PC-3 (cell line): ENCODE data around the gene SCG2. TPM values are rescaled to one million over a fixed set of nuclear protein-coding genes. Genes with fewer than 3 reads are reported as not detected.

Experiments
- ATAC-seq: fragments of 200-7000 bp; cut with Tn5 transposase; 2 replicates; pipeline ENCODE4 v1.9.1; 2020; ENCODE audit warnings: mild to moderate bottlenecking, moderate library complexity
- BruUV-seq: library from RNA; stranded (reverse); fragments of 400-500 nt; replicated peaks from 2 replicates; lab custom pipeline; 2021; lab: Mats Ljungman, UMichigan
- CTCF ChIA-PET: fragments of 300-600 bp; sonication (Branson Sonifier 250); formaldehyde crosslinking; loops from one replicate; lab custom pipeline; 2022; ENCODE audit warnings: antibody characterized with exemption; lab: Charles Lee
- POLR2A ChIA-PET: fragments of 300-600 bp; sonication (Branson Sonifier 250); formaldehyde crosslinking; loops from one replicate; lab custom pipeline; 2022; ENCODE audit warnings: antibody characterized with exemption; ENCODE audit not compliant: unreplicated experiment; lab: Charles Lee
- DNase-seq: peaks from one replicate; pipeline ENCODE4 v3.0.0-alpha.2; 2015
- H2AFZ ChIP-seq: fragments of 300-600 bp; sonication (generic); 2 replicates; pipeline ENCODE4 v1.6.0; 2016; ENCODE audit warnings: antibody characterized with exemption, low read length
- H3F3A ChIP-seq: fragments of 300-600 bp; sonication (generic); one replicate; pipeline ENCODE4 v1.6.0; 2017; ENCODE audit warnings: antibody characterized with exemption, low read length, control low read depth, mild to moderate bottlenecking; ENCODE audit not compliant: unreplicated experiment
- H3K27ac ChIP-seq: fragments of 300-600 bp; sonication (generic); 2 replicates; pipeline ENCODE4 v1.5.1; 2016; ENCODE audit warnings: mild to moderate bottlenecking, low read length
- H3K27me3 ChIP-seq: fragments of 300-600 bp; sonication (generic); 2 replicates; pipeline ENCODE4 v1.6.1; 2016; ENCODE audit warnings: low read length, mixed read lengths
- H3K36me3 ChIP-seq: fragments of 300-600 bp; sonication (generic); 2 replicates; pipeline ENCODE4 v1.6.1; 2016; ENCODE audit warnings: low read depth, mixed run types, low read length, mixed read lengths
- H3K4me1 ChIP-seq: fragments of 300-600 bp; sonication (generic); 2 replicates; pipeline ENCODE4 v1.5.1; 2016; ENCODE audit warnings: low read length; ENCODE audit not compliant: insufficient read depth
- H3K4me2 ChIP-seq: fragments of 300-600 bp; sonication (generic); 2 replicates; pipeline ENCODE4 v1.6.0; 2016; ENCODE audit warnings: low read length
- H3K4me3 ChIP-seq: fragments of 300-600 bp; sonication (generic); 2 replicates; pipeline ENCODE4 v1.5.1; 2016; ENCODE audit warnings: mild to moderate bottlenecking, low read length, mixed read lengths
- H3K79me2 ChIP-seq: fragments of 300-600 bp; sonication (generic); 2 replicates; pipeline ENCODE4 v1.6.1; 2017; ENCODE audit warnings: low read length, mixed read lengths
- H3K9ac ChIP-seq: fragments of 300-600 bp; sonication (generic); 2 replicates; pipeline ENCODE4 v1.6.0; 2016; ENCODE audit warnings: mild to moderate bottlenecking, low read length
- H3K9me2 ChIP-seq: fragments of 300-600 bp; sonication (generic); replicated peaks from 2 replicates; pipeline ENCODE4 v1.6.1; 2016; ENCODE audit warnings: mixed run types, low read length, mixed read lengths
- H3K9me3 ChIP-seq: fragments of 300-600 bp; sonication (generic); 2 replicates; pipeline ENCODE4 v1.6.1; 2016; ENCODE audit warnings: low read length, mixed read lengths
- H4K20me1 ChIP-seq: fragments of 300-600 bp; sonication (generic); 2 replicates; pipeline ENCODE4 v1.6.1; 2016; ENCODE audit warnings: low read length, mixed read lengths
- CTCF ChIP-seq: fragments of 300-600 bp; sonication (generic); conservative IDR thresholded peaks from 2 replicates; pipeline ENCODE4 v1.5.1; 2017; ENCODE audit warnings: antibody characterized with exemption, low read depth, mild to moderate bottlenecking, low read length
- EZH2 ChIP-seq: fragments of 300-600 bp; sonication (generic); IDR thresholded peaks from one replicate; pipeline ENCODE4 v1.6.1; 2017; ENCODE audit warnings: antibody characterized with exemption, mild to moderate bottlenecking, low read length; ENCODE audit not compliant: unreplicated experiment
- EZH2phosphoT487 ChIP-seq: fragments of 300-600 bp; sonication (generic); IDR thresholded peaks from 2 replicates; pipeline ENCODE4 v1.6.1; 2018; ENCODE audit warnings: mild to moderate bottlenecking, antibody characterized with exemption, low read length, borderline replicate concordance
- intact Hi-C: fragments of 100-400 bp; cut with micrococcal nuclease; formaldehyde crosslinking; loops from 2 replicates; pipeline ENCODE4 v1.9.0; 2023
- total RNA-seq: library from RNA; depleted of rRNA; stranded (reverse); fragments of >200 nt; gene quantifications from 2 replicates; pipeline ENCODE4 v1.2.3, GENCODE V29; 2014

Gene SCG2
- total RNA-seq, 1 experiment from 2014 or later, result 0.51 TPM

GRCh38 chr2:223601018-223601417, 1.1 kb downstream of the SCG2 start:
- TF ChIP-seq EZH2 (no peak), CTCF (no peak)
- Histone ChIP-seq H3K9ac (no peak overlapping the region), H3K9me2 (no peaks in the 10 kb centered on the region), H4K20me1 (no peaks in the 10 kb centered on the region), H3K27ac (no peak overlapping the region), H3K9me3 (no peaks in the 10 kb centered on the region), H3K4me2 (no peak overlapping the region), H3K27me3 (no peaks in the 10 kb centered on the region), H3K4me3 (no peak overlapping the region), H3F3A (no peaks in the 10 kb centered on the region), H3K79me2 (no peaks in the 10 kb centered on the region), H3K4me1 (peaks cover 14% of the 10 kb centered on the region), H2AFZ (no peak overlapping the region), H3K36me3 (no peaks in the 10 kb centered on the region)
- CTCF ChIA-PET, result no interaction called here
- POLR2A ChIA-PET, result no interaction called here
- DNase-seq, result no peak
- no peak for ATAC-seq
- intact Hi-C loops, result loop anchor here (5.0 to 10.0 kb wide), 4 partner anchors 39 to 626 kb away; no protein-coding TSS in a partner anchor
- BruUV-seq, result no TSS peak

GRCh38 chr2:223599640-223600380, 2.4 kb downstream of the SCG2 start:
- no peaks in the 10 kb centered on the region for H4K20me1 ChIP-seq
- no peaks in the 10 kb centered on the region for H3F3A ChIP-seq
- H3K9me3 ChIP-seq, result no peaks in the 10 kb centered on the region
- ATAC-seq (no peak), DNase-seq (no peak)
- H3K9ac ChIP-seq, result no peak overlapping the region
- CTCF ChIA-PET, result interaction anchor here (0.7 kb wide), 1 partner anchor 50 kb away, joined by 3 read pairs; no protein-coding TSS in a partner anchor
- no peak overlapping the region for H3K27ac ChIP-seq
- POLR2A ChIA-PET, result no interaction called here
- TF ChIP-seq EZH2 (no peak), CTCF (no peak), EZH2phosphoT487 (no peak)
- peaks cover 14% of the 10 kb centered on the region for H3K4me1 ChIP-seq
- no peaks in the 10 kb centered on the region for H3K79me2 ChIP-seq
- no peaks in the 10 kb centered on the region for H3K36me3 ChIP-seq
- peak overlapping the region; percentile 53 for H3K4me2 ChIP-seq
- no peaks in the 10 kb centered on the region for H3K27me3 ChIP-seq
- no peaks in the 10 kb centered on the region for H3K9me2 ChIP-seq
- H2AFZ ChIP-seq, result no peak overlapping the region
- no TSS peak for BruUV-seq
- intact Hi-C loops, result loop anchor here (5.0 to 10.0 kb wide), 4 partner anchors 38 to 625 kb away; no protein-coding TSS in a partner anchor
- H3K4me3 ChIP-seq, result no peak overlapping the region
